NCI-H526 (cell line): ENCODE measurements around the gene ABHD10.

Source experiments
- DNase-seq, 2 experiments: peaks; one replicate each; lab custom pipeline; 2025; lab: John Stamatoyannopoulos, UW

The ABHD10 gene

GRCh38 chr3:111965484-111965883, 13.3 kb upstream of the ABHD10 start:
- no peak for DNase-seq

GRCh38 chr3:111967068-111967467, 11.8 kb upstream of the ABHD10 start:
- no peak for DNase-seq

- DNase-seq: peak; percentile 20 to 78
These were observed 11.1 kb upstream of the ABHD10 start for GRCh38 chr3:111967651-111968274.

- DNase-seq: no peak
These were observed 10.3 kb upstream of the ABHD10 start for GRCh38 chr3:111968319-111969054.

- DNase-seq: no peak
These were observed 8.4 kb upstream of the ABHD10 start for GRCh38 chr3:111970376-111970775.

- peak in 1 of 2 experiments; percentile 1 for DNase-seq
These were observed 7.2 kb upstream of the ABHD10 start for GRCh38 chr3:111971533-111972130.

GRCh38 chr3:111972891-111973290, 5.9 kb upstream of the ABHD10 start:
- DNase-seq: no peak

GRCh38 chr3:111975131-111975530, 3.7 kb upstream of the ABHD10 start:
- DNase-seq: no peak

- DNase-seq: no peak
These were observed 2.6 kb upstream of the ABHD10 start for GRCh38 chr3:111976254-111976653.

GRCh38 chr3:111979434-111980038, 710 bp downstream of the ABHD10 start:
- peak in 1 of 2 experiments; percentile 7 for DNase-seq

GRCh38 chr3:111980716-111981456, 2.1 kb downstream of the ABHD10 start:
- no peak for DNase-seq

- DNase-seq: no peak
These were observed 2.6 kb downstream of the ABHD10 start for GRCh38 chr3:111981457-111981763.

- DNase-seq: no peak
These were observed 5.9 kb downstream of the ABHD10 start for GRCh38 chr3:111984636-111985298.

GRCh38 chr3:111986800-111987199, 8.0 kb downstream of the ABHD10 start:
- no peak for DNase-seq

- peak in 1 of 2 experiments; percentile 44 for DNase-seq
These were observed 10.3 kb downstream of the ABHD10 start for GRCh38 chr3:111989061-111989678.

GRCh38 chr3:111993038-111993437, 14.2 kb downstream of the ABHD10 start:
- no peak for DNase-seq

GRCh38 chr3:111998636-111999483, 20.0 kb downstream of the ABHD10 start, which contains the start of gene TAGLN3:
TAGLN3 (plus strand) TSS chr3:111998922; CDS start chr3:111999423, 501 bp downstream.
- peak; percentile 19 to 78 for DNase-seq

- peak in 1 of 2 experiments; percentile 78 for DNase-seq
These were observed 20.9 kb downstream of the ABHD10 start for GRCh38 chr3:111999484-112000324.

GRCh38 chr3:112000367-112000771, 21.5 kb downstream of the ABHD10 start:
- DNase-seq: no peak
